Pulmonary artery endothelial cell (primary cell): ENCODE data around the gene ERICH6B. TPM values are rescaled to one million over a fixed set of nuclear protein-coding genes. Genes with fewer than 3 reads are reported as not detected.
"Not testable (repeated sequence)": the region's sequence is repeated elsewhere in the genome, so short reads cannot be mapped to it uniquely, and the experiment has no call there.

ENCODE experiments used
- DNase-seq: peaks from one replicate; pipeline ENCODE4 v3.0.0-alpha.2; 2011; ENCODE audit warnings: low read depth, low spot score
- total RNA-seq: library from RNA; depleted of rRNA; stranded (reverse); fragments of >200 nt; gene quantifications from 2 replicates; pipeline ENCODE4 v1.2.3, GENCODE V29; 2014

Gene ERICH6B
- total RNA-seq, result not detected in 2 replicates

- no peak for DNase-seq
Measured at GRCh38 chr13:45615501-45616101, at the start of gene ERICH6B. TSS of gene ERICH6B (minus strand) at chr13:45615739. CDS start at chr13:45597005, 18,734 bp downstream.

DNA sequence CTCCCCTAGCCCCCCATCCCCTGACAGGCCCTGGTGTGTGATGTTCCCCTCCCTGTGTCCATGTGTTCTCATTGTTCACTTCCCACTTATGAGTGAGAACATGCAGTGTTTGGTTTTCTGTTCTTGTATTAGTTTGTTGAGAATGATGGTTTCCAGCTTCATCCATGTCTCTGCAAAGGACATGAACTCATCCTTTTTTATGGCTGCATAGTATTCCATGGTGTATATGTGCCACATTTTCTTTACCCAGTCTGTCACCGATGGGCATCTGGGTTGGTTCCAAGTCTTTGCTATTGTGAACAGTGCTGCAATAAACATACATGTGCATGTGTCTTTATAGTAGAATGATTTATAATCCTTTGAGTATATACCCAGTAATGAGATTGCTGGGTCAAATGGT lies 47.4 kb upstream of the ERICH6B start:
- not testable (repeated sequence) for DNase-seq

GRCh38 chr13:45662162-45662561 lies 46.6 kb upstream of the ERICH6B start:
- DNase-seq, result no peak

DNA sequence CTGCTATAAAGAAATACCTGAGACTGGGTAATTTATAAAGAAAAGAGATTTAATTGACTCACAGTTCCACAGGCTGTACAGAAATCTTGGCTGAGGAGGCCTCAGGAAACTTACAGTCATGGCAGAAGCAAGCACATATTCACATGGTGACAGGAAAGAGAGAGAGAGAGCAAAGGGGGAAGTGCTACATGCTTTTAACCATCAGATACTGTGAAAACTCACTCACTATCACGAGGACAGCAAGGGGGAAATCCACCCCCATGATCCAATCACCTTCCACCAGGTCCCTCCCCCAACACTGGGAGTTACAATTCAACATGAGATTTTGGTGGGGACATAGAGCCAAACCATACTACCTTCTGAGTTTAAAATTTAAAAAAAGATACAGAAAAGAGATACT lies 44.9 kb upstream of the ERICH6B start:
- DNase-seq, result not testable (repeated sequence)

GRCh38 chr13:45659536-45659935 lies 44.0 kb upstream of the ERICH6B start:
- no peak for DNase-seq

GRCh38 chr13:45658586-45659235 lies 43.2 kb upstream of the ERICH6B start:
- DNase-seq, result no peak

DNA sequence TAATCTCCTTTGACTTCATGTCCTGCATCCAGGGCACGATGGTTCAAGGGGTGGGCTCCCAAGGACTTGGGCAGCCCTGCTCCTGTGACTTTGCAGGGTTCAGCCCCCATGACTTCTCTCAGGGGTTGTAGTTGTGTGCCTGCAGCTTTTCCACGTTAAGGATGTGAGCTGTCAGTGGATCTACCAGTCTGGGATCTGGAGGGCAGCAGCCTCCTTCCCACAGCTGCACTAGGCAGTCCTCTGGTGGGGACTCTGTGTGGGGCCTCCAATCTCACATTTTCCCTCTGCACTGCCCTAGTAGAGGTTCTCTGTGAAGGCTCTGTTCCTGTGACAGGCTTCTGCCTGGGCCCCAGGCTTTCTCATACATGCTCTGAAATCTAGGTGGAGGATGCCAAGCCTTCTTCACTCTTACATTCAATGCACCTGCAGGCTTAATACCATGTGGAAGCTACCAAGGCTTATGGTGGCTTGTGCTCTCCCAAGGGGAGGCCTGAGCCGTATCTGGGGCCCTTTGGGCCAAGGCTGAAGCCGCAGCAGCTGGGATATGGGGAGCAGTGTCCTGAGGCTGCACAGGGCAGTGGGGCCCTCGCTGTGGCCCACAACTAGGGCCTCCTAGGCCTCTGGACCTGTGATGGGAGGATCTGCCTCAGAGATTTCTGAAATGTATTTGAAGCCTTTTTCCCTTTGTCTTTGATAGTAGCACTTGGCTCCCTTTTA lies 39.3 kb upstream of the ERICH6B start:
- no peak for DNase-seq

DNA sequence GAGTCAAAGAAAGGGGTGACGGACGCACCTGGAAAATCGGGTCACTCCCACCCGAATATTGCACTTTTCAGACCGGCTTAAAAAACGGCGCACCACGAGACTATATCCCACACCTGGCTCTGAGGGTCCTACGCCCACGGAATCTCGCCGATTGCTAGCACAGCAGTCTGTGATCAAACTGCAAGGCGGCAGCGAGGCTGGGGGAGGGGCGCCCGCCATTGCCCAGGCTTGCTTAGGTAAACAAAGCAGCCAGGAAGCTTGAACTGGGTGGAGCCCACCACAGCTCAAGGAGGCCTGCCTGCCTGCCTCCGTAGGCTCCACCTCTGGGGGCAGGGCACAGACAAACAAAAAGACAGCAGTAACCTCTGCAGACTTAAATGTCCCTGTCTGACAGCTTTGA lies 29.7 kb upstream of the ERICH6B start:
- not testable (repeated sequence) for DNase-seq

GRCh38 chr13:45642159-45642558 lies 26.6 kb upstream of the ERICH6B start:
- not testable (repeated sequence) for DNase-seq

DNA sequence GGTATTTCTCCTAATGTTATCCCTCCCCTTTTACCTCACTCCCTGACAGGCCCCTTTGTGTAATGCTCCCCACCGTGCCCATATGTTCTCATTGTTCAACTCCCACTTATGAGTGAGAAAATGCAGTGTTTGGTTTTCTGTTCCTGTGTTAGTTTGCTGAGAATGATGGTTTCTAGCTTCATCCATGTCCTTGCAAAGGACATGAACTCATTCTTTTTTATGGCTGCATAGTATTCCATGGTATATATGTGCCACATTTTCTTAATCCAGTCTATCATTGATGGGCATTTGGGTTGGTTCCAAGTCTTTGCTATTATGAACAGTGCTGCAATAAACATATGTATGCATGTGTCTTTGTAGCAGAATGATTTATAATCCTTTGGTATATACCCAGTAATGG lies 19.8 kb upstream of the ERICH6B start:
- DNase-seq, result not testable (repeated sequence)

DNA sequence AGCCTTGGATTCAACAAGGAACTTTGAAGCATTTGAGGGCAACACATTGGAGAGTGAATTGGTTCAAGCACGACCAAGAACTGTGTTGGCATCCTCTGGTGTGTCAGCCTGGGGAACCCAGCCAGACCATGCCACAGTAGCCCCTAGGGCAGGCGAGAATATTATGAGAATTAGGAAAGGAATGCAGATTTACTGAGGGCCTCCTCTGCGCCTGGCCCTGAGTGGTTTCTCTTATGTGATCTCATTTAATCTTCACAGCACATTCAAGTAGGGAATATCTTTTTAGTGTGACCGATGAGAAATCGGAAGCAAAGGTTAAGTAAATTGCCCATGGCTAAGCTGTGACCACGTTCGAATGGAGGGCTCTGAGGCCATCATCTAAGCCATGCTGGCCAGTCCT lies 15.3 kb upstream of the ERICH6B start:
- DNase-seq, result no peak

DNA sequence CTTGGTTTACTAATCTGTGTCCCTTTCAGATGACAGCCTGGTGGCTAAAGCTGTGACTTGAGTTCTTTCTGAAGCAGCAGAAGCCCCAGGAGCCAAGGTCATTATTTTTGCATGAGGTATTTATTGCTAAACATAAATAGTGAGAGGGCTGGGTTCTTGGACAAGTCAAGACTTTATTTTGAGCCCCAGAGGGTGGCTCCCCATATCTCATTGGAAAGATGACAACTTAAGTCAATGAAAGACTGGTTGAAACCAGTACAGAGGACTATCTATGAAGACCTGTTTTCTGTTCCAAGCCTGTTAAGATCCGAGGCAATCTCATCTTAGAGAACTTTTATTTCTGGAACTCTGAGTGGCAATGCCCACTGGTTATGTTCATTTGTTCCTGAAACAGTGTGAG lies 14.4 kb upstream of the ERICH6B start:
- DNase-seq, result no peak

DNA sequence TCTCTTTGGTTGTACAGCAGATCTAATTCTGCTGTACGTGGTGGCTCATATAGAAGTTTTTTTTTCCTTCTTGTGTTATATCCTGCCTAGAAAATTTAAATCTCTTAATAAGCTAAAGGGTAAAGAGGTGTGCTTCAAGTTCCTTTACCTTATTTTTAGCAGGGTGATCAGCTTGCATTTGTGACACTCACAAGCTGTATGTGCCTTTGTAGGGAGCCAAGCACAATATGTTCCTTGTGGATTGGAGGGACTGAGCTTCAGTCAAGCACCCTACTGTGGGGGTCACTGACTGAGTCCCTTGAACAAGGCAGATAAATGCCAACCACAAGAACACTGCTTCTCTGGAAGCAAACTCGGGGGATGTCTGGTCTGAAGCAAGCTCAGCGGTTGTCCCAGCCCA lies 12.6 kb upstream of the ERICH6B start:
- no peak for DNase-seq

DNA sequence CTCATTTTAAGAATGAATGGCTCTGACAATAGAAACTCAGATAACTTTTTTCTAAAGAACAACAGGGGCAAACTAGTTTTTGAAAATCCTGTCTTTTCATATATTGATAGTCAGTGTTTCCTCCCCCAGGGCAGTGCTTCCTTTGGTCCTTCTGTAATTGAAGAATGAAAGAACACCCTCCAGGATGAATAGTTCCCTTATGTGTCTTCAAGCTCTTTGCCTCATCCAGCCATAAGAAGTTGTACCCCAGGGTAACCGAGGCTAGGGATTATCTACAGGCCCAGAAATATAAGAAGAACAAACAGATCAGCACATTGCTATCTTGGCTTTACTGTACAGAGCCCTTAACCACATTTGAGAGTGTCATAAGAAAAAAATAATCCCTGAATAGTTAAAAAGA lies 12.1 kb upstream of the ERICH6B start:
- no peak for DNase-seq

- DNase-seq, result no peak
Measured at GRCh38 chr13:45626731-45627374, 11.3 kb upstream of the ERICH6B start.

GRCh38 chr13:45623516-45624090 lies 8.1 kb upstream of the ERICH6B start:
- no peak for DNase-seq

GRCh38 chr13:45621950-45622349 lies 6.4 kb upstream of the ERICH6B start:
- DNase-seq, result no peak

DNA sequence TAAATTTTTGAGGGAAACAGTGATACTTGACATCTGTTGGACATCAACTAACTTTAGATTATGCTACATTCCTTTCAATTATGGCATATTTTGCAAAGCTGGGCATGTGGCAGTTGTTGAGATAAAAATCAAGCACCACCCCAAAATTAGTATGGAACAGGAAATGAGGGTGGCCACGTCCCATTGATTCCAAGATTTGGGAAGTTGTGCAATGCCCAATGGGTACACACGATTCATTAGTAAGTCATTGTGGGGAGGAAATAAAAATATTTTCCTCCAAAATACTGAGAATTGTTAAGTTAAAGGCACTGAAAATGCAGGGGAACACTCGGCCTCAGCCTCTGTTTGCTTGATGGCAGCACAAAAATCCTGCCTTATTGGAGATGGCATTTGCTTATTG lies 7.6 kb downstream of the ERICH6B start:
- no peak for DNase-seq

- no peak for DNase-seq
Measured at GRCh38 chr13:45604892-45605291, 10.6 kb downstream of the ERICH6B start.

GRCh38 chr13:45603338-45603737 lies 12.2 kb downstream of the ERICH6B start:
- DNase-seq, result no peak

DNA sequence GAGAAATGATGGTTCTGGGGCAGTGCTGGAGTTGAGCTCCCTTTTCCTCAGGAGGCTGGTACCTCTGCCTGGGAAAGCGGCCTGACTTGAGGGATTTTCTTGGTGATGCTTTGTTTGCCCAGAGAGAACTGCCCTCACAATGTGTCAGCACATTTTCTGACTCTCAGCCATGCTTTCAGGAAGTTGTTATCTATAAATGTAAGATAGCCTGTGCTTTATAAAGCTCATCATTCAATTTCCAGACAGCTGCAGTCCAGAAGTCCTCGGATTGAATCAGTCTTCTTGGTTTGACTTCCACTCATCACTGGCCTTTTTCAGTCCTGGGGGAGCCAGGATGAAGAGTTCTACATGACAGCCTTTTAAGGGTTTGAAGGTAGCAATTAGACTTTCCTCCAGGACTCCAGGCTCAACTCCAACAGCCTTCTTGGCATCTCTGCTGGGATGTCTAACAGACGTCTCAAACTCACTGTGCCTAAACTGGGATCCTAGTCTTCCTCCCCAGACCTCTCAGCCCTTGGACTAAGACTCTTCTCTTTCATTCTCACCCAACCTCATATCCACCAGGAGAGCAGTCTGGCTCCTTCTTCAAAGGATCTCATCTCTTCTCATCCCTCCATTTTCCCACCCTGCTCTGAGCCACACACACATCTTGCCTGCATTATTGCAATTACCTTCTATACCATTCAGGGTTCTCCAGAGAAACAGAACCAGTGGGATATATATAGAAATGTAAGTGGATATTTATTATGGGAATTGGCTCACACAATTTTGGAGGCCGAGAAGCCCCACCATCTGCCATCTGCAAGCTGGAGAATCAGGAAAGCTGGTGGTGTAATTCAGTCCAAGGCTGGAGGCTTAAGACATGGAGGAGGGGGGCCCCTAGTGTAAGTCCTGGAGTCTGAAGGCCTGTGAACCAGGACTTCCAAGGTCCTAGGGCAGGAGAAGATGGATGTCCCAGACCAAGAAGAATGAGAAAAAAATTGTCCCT lies 13.1 kb downstream of the ERICH6B start:
- no peak for DNase-seq
